Effector memory CD4-positive, alpha-beta T cell (primary cell): ENCODE measurements around the gene SH3BGRL.
"Not testable (repeated sequence)": the region's sequence is repeated elsewhere in the genome, so short reads cannot be mapped to it uniquely, and the experiment has no call there.

ENCODE experiments used
- DNase-seq, 3 donors: peaks; one replicate each; pipeline ENCODE4 v3.0.0-alpha.2; 2020
- H3K27ac ChIP-seq: 2 replicates; pipeline ENCODE4 v1.7.0; 2013; ENCODE audit warnings: mild to moderate bottlenecking, low read length, moderate library complexity; ENCODE audit not compliant: insufficient read depth, poor library complexity, severe bottlenecking
- H3K27me3 ChIP-seq: replicated peaks from 2 replicates; pipeline ENCODE4 v1.7.0; 2013; ENCODE audit warnings: mild to moderate bottlenecking, low read length; ENCODE audit not compliant: insufficient read depth, control insufficient read depth, poor library complexity, severe bottlenecking
- H3K36me3 ChIP-seq: 2 replicates; pipeline ENCODE4 v1.7.0; 2013; ENCODE audit warnings: mild to moderate bottlenecking, low read length, moderate library complexity; ENCODE audit not compliant: control insufficient read depth, insufficient read depth
- H3K4me1 ChIP-seq: 2 replicates; pipeline ENCODE4 v1.7.0; 2013; ENCODE audit warnings: low read length, mild to moderate bottlenecking; ENCODE audit not compliant: control insufficient read depth, insufficient read depth, poor library complexity, severe bottlenecking
- H3K4me3 ChIP-seq: 2 replicates; pipeline ENCODE4 v1.7.0; 2013; ENCODE audit warnings: low read length, low read depth, mild to moderate bottlenecking; ENCODE audit not compliant: insufficient read depth, poor library complexity, severe bottlenecking
- H3K9me3 ChIP-seq: 2 replicates; pipeline ENCODE4 v1.7.0; 2013; ENCODE audit warnings: mild to moderate bottlenecking, low read length, moderate library complexity; ENCODE audit not compliant: control insufficient read depth

SH3BGRL gene

DNA sequence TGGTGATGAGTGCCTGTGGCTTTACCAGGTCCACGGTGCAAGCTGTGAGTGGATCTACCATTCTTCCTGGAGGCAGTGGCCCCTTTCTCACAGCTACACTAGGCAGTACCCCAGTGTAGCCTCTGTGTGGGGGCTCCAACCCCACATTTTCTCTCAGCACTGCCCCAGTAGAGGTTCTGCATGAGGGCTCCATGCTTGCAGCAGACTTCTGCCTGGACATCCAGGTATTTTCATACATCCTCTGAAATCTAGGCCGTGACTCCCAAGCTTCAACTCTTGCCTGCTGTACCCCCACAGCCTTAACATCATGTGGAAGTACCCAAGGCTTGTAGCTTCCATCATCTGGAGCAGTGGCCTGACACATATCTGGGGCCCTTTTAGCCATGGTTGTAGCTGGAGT, 90.1 kb downstream of the SH3BGRL start:
- no peaks in the 10 kb centered on the region for H3K4me1 ChIP-seq
- no peaks in the 10 kb centered on the region for H3K9me3 ChIP-seq
- peaks cover 4% of the 10 kb centered on the region for H3K36me3 ChIP-seq
- no peak overlapping the region for H3K27ac ChIP-seq
- DNase-seq, result no peak
- H3K27me3 ChIP-seq, result no peaks in the 10 kb centered on the region
- H3K4me3 ChIP-seq, result no peak overlapping the region

- Histone ChIP-seq H3K27me3 (no peaks in the 10 kb centered on the region), H3K4me3 (no peak overlapping the region), H3K4me1 (no peaks in the 10 kb centered on the region), H3K27ac (no peak overlapping the region), H3K36me3 (peaks cover 4% of the 10 kb centered on the region), H3K9me3 (no peaks in the 10 kb centered on the region)
- no peak for DNase-seq
Observed at GRCh38 chrX:81294101-81294500, 92.2 kb downstream of the SH3BGRL start.

DNA sequence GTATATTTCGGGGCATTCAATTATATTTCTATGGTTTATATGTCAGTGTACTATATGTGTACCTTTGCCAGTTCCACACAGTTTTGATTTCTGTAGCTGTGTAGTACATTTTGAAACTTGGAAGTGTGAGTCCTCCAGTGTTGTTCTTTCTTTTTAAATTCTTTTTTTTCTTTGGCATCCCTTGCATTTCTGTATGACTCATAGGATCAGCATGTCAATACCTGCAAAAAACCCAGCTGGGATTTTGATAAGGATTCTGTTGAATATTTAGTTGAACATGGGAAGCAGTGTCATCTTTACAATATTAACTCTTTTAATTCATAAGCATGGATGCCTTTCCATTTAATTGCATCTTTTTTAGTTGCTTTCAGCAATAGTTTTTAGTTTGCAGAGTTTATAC, 100.0 kb downstream of the SH3BGRL start:
- Histone ChIP-seq H3K36me3 (no peaks in the 10 kb centered on the region), H3K27me3 (no peaks in the 10 kb centered on the region), H3K27ac (no peak overlapping the region), H3K4me3 (no peak overlapping the region), H3K4me1 (no peaks in the 10 kb centered on the region), H3K9me3 (no peaks in the 10 kb centered on the region)
- DNase-seq, result no peak

GRCh38 chrX:81304563-81304962, 102.7 kb downstream of the SH3BGRL start:
- Histone ChIP-seq H3K4me3 (no peak overlapping the region), H3K9me3 (no peaks in the 10 kb centered on the region), H3K4me1 (no peaks in the 10 kb centered on the region), H3K27me3 (no peaks in the 10 kb centered on the region), H3K27ac (no peak overlapping the region), H3K36me3 (no peaks in the 10 kb centered on the region)
- DNase-seq, result no peak

GRCh38 chrX:81305240-81305639, 103.3 kb downstream of the SH3BGRL start:
- Histone ChIP-seq H3K36me3 (no peaks in the 10 kb centered on the region), H3K27ac (no peak overlapping the region), H3K9me3 (no peaks in the 10 kb centered on the region), H3K27me3 (no peaks in the 10 kb centered on the region), H3K4me1 (no peaks in the 10 kb centered on the region), H3K4me3 (no peak overlapping the region)
- DNase-seq, result no peak

- Histone ChIP-seq H3K9me3 (no peaks in the 10 kb centered on the region), H3K4me1 (no peaks in the 10 kb centered on the region), H3K27me3 (no peaks in the 10 kb centered on the region), H3K4me3 (no peak overlapping the region), H3K27ac (no peak overlapping the region), H3K36me3 (no peaks in the 10 kb centered on the region)
- DNase-seq, result no peak
Observed at GRCh38 chrX:81308086-81308829, 106.4 kb downstream of the SH3BGRL start.

DNA sequence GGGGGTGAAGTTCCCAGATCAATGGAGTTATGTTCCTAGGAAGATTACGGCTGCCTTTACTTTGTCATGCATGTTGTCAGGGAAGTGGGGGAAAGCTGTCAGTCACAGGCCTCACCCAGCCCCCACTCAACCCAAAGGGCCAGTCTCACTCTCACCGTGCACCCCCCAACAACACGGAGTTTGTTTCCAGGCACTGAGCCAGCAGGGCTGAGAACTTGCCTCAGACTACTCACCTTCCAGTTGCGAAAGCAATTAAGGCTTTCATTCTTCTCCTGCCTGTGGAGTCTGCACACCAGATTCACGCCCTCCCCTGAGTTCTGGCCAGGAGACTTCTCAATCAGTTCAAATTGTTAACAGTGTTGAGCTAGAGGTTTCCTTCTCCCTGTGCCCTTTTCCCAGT, 114.3 kb downstream of the SH3BGRL start:
- no peak for DNase-seq
- H3K27me3 ChIP-seq, result no peaks in the 10 kb centered on the region
- H3K4me3 ChIP-seq, result no peak overlapping the region
- no peak overlapping the region for H3K27ac ChIP-seq
- H3K4me1 ChIP-seq, result no peaks in the 10 kb centered on the region
- H3K9me3 ChIP-seq, result no peaks in the 10 kb centered on the region
- H3K36me3 ChIP-seq, result no peaks in the 10 kb centered on the region

- not testable (repeated sequence) for H3K27ac ChIP-seq, H3K36me3 ChIP-seq, H3K9me3 ChIP-seq, H3K4me1 ChIP-seq, DNase-seq, H3K27me3 ChIP-seq, H3K4me3 ChIP-seq
Observed at GRCh38 chrX:81331653-81332052, 129.8 kb downstream of the SH3BGRL start.

DNA sequence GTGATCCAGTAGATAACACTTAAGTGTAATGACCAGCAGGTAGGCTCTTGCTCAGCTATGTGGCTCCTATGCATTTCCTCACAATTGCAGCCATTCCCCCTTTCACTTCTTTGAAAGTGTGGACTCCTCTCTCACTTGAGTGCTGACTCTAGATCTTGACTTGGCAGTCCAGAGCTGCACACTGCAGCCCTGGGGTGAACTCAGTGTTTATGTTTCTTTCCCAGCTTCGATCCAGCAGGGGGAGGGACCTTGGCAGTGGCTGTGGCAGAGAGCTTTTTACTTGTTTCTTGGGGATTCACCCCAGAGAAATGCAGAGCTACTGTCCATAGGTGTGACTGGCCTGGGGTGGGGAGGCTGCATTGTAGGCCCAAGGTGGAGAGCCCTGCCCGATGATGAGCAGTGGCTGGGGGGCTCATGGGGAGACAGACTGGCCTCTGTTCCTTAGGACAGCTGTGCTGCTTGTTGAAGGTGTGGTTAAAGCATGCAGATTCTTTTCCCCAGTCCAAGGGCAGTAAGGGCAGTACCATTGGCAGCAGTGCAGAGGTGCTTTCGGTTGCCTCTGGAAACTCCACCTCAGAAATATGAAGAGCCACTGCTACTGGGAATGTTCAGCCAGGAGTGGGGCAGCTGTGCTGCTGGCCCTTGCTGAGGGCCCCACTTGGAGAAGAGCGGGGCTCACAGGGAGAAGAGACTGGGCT, 134.7 kb downstream of the SH3BGRL start:
- Histone ChIP-seq H3K36me3 (no peaks in the 10 kb centered on the region), H3K4me3 (no peak overlapping the region), H3K4me1 (no peaks in the 10 kb centered on the region), H3K27ac (no peak overlapping the region), H3K9me3 (no peaks in the 10 kb centered on the region), H3K27me3 (no peaks in the 10 kb centered on the region)
- DNase-seq, result no peak

GRCh38 chrX:81337805-81338204, 135.9 kb downstream of the SH3BGRL start:
- no peaks in the 10 kb centered on the region for H3K27me3 ChIP-seq
- no peak overlapping the region for H3K4me3 ChIP-seq
- H3K27ac ChIP-seq, result no peak overlapping the region
- no peak for DNase-seq
- no peaks in the 10 kb centered on the region for H3K9me3 ChIP-seq
- H3K36me3 ChIP-seq, result no peaks in the 10 kb centered on the region
- no peaks in the 10 kb centered on the region for H3K4me1 ChIP-seq
